HEK293 (cell line): ENCODE results near the gene TM4SF5.

Experiments used
- BCL11B ChIP-seq: fragments of 450-650 bp; formaldehyde crosslinking; IDR thresholded peaks from 2 replicates; pipeline ENCODE4 v1.5.1; 2016; ENCODE audit warnings: low read depth, missing biosample characterization, missing genetic modification characterization
- GLI2 ChIP-seq: fragments of 450-650 bp; formaldehyde crosslinking; IDR thresholded peaks from 2 replicates; pipeline ENCODE4; 2017; ENCODE audit warnings: missing biosample characterization, missing genetic modification characterization, low read depth, borderline replicate concordance
- GLIS2 ChIP-seq: fragments of 450-650 bp; formaldehyde crosslinking; IDR thresholded peaks from 2 replicates; pipeline ENCODE4 v1.5.1; 2016; ENCODE audit warnings: missing biosample characterization, missing genetic modification characterization
- KLF16 ChIP-seq: fragments of 450-650 bp; formaldehyde crosslinking; IDR thresholded peaks from 2 replicates; pipeline ENCODE4 v1.5.1; 2017; ENCODE audit warnings: missing biosample characterization, missing genetic modification characterization
- TRIM28 ChIP-seq: IDR thresholded peaks from 2 replicates; pipeline ENCODE4 v1.6.1; 2011; ENCODE audit warnings: low read length, control low read depth, borderline replicate concordance
- WT1 ChIP-seq: fragments of 450-650 bp; formaldehyde crosslinking; IDR thresholded peaks from 2 replicates; pipeline ENCODE4 v1.5.1; 2016; ENCODE audit warnings: missing biosample characterization, missing genetic modification characterization
- ZBTB17 ChIP-seq: fragments of 450-650 bp; formaldehyde crosslinking; IDR thresholded peaks from 2 replicates; pipeline ENCODE4 v1.5.1; 2016; ENCODE audit warnings: missing biosample characterization, missing genetic modification characterization
- ZBTB48 ChIP-seq: fragments of 450-650 bp; formaldehyde crosslinking; IDR thresholded peaks from 2 replicates; pipeline ENCODE4 v1.5.1; 2016; ENCODE audit warnings: missing biosample characterization, missing genetic modification characterization
- ZBTB7A ChIP-seq: fragments of 450-650 bp; formaldehyde crosslinking; IDR thresholded peaks from 2 replicates; pipeline ENCODE4 v1.5.1; 2016; ENCODE audit warnings: low read depth, missing biosample characterization, missing genetic modification characterization
- ZFP3 ChIP-seq: fragments of 450-650 bp; formaldehyde crosslinking; IDR thresholded peaks from 2 replicates; pipeline ENCODE4 v1.5.1; 2016; ENCODE audit warnings: low read depth, missing biosample characterization, missing genetic modification characterization
- ZNF10 ChIP-seq: fragments of 450-650 bp; formaldehyde crosslinking; IDR thresholded peaks from 2 replicates; pipeline ENCODE4 v1.5.1; 2017; ENCODE audit warnings: missing biosample characterization, missing genetic modification characterization
- ZNF133 ChIP-seq: fragments of 450-650 bp; formaldehyde crosslinking; IDR thresholded peaks from 2 replicates; pipeline ENCODE4 v1.5.1; 2016; ENCODE audit warnings: missing biosample characterization, missing genetic modification characterization
- ZNF155 ChIP-seq: fragments of 450-650 bp; formaldehyde crosslinking; IDR thresholded peaks from 2 replicates; pipeline ENCODE4 v1.5.1; 2016; ENCODE audit warnings: missing biosample characterization, missing genetic modification characterization
- ZNF16 ChIP-seq: fragments of 450-650 bp; formaldehyde crosslinking; IDR thresholded peaks from 2 replicates; pipeline ENCODE4 v1.5.1; 2016; ENCODE audit warnings: low read depth, missing biosample characterization, missing genetic modification characterization
- ZNF169 ChIP-seq: fragments of 450-650 bp; formaldehyde crosslinking; IDR thresholded peaks from 2 replicates; pipeline ENCODE4 v1.5.1; 2016; ENCODE audit warnings: missing biosample characterization, missing genetic modification characterization
- ZNF175 ChIP-seq: fragments of 450-650 bp; formaldehyde crosslinking; IDR thresholded peaks from 2 replicates; pipeline ENCODE4 v1.5.1; 2016; ENCODE audit warnings: missing biosample characterization, missing genetic modification characterization
- ZNF2 ChIP-seq: fragments of 450-650 bp; formaldehyde crosslinking; IDR thresholded peaks from 2 replicates; pipeline ENCODE4 v1.5.1; 2016; ENCODE audit warnings: missing biosample characterization, missing genetic modification characterization
- ZNF221 ChIP-seq: fragments of 450-650 bp; formaldehyde crosslinking; IDR thresholded peaks from 2 replicates; pipeline ENCODE4 v1.5.1; 2017; ENCODE audit warnings: missing biosample characterization, missing genetic modification characterization, borderline replicate concordance
- ZNF239 ChIP-seq: fragments of 450-650 bp; formaldehyde crosslinking; IDR thresholded peaks from 2 replicates; pipeline ENCODE4 v1.5.1; 2016; ENCODE audit warnings: missing biosample characterization, missing genetic modification characterization
- ZNF248 ChIP-seq: fragments of 450-650 bp; formaldehyde crosslinking; IDR thresholded peaks from 2 replicates; pipeline ENCODE4 v1.5.1; 2017; ENCODE audit warnings: missing biosample characterization, missing genetic modification characterization
- ZNF324 ChIP-seq: fragments of 450-650 bp; formaldehyde crosslinking; IDR thresholded peaks from 2 replicates; pipeline ENCODE4 v1.5.1; 2016; ENCODE audit warnings: missing biosample characterization, missing genetic modification characterization
- ZNF354C ChIP-seq: fragments of 450-650 bp; formaldehyde crosslinking; IDR thresholded peaks from 2 replicates; pipeline ENCODE4 v1.5.1; 2016; ENCODE audit warnings: missing biosample characterization, missing genetic modification characterization, low read depth, borderline replicate concordance
- ZNF433 ChIP-seq: fragments of 450-650 bp; formaldehyde crosslinking; IDR thresholded peaks from 2 replicates; pipeline ENCODE4 v1.5.1; 2016; ENCODE audit warnings: missing biosample characterization, missing genetic modification characterization, low read depth
- ZNF48 ChIP-seq: fragments of 450-650 bp; formaldehyde crosslinking; IDR thresholded peaks from 2 replicates; pipeline ENCODE4 v1.5.1; 2016; ENCODE audit warnings: missing biosample characterization, missing genetic modification characterization
- ZNF548 ChIP-seq: fragments of 450-650 bp; formaldehyde crosslinking; IDR thresholded peaks from 2 replicates; pipeline ENCODE4 v1.5.1; 2016; ENCODE audit warnings: missing biosample characterization, missing genetic modification characterization
- ZNF560 ChIP-seq: fragments of 450-650 bp; formaldehyde crosslinking; IDR thresholded peaks from 2 replicates; pipeline ENCODE4 v1.5.1; 2017; ENCODE audit warnings: missing biosample characterization, missing genetic modification characterization, borderline replicate concordance
- ZNF626 ChIP-seq: fragments of 450-650 bp; sonication (Bioruptor Pico); formaldehyde crosslinking; IDR thresholded peaks from 2 replicates; pipeline ENCODE4 v1.5.1; 2018; ENCODE audit warnings: missing biosample characterization, missing genetic modification characterization, inconsistent platforms
- ZNF654 ChIP-seq: fragments of 450-650 bp; formaldehyde crosslinking; IDR thresholded peaks from 2 replicates; pipeline ENCODE4 v1.5.1; 2016; ENCODE audit warnings: low read depth, missing biosample characterization, missing genetic modification characterization
- ZNF701 ChIP-seq: fragments of 450-650 bp; formaldehyde crosslinking; IDR thresholded peaks from 2 replicates; pipeline ENCODE4 v1.5.1; 2016; ENCODE audit warnings: missing biosample characterization, missing genetic modification characterization
- ZSCAN23 ChIP-seq: fragments of 450-650 bp; formaldehyde crosslinking; IDR thresholded peaks from 2 replicates; pipeline ENCODE4 v1.5.1; 2016; ENCODE audit warnings: missing biosample characterization, missing genetic modification characterization
- TF ChIP-seq, protein P1 (sequence below): fragments of 450-650 bp; formaldehyde crosslinking; IDR thresholded peaks from 2 replicates; pipeline ENCODE4 v1.5.1; 2017; ENCODE audit warnings: missing biosample characterization, missing genetic modification characterization
- TF ChIP-seq, protein P2 (sequence below): fragments of 450-650 bp; formaldehyde crosslinking; IDR thresholded peaks from 2 replicates; pipeline ENCODE4 v1.5.1; 2016; ENCODE audit warnings: missing biosample characterization, missing genetic modification characterization
- TF ChIP-seq, protein P3 (sequence below): fragments of 450-650 bp; formaldehyde crosslinking; IDR thresholded peaks from 2 replicates; pipeline ENCODE4 v1.5.1; 2017; ENCODE audit warnings: missing biosample characterization, missing genetic modification characterization
- TF ChIP-seq, protein P4 (sequence below): fragments of 450-650 bp; formaldehyde crosslinking; optimal IDR thresholded peaks from 2 replicates; pipeline ENCODE3; 2016; ENCODE audit warnings: missing biosample characterization, mild to moderate bottlenecking, missing genetic modification characterization
- TF ChIP-seq, protein P5 (sequence below): fragments of 450-650 bp; formaldehyde crosslinking; IDR thresholded peaks from 2 replicates; pipeline ENCODE4 v1.5.1; 2016; ENCODE audit warnings: missing biosample characterization, missing genetic modification characterization

TM4SF5 gene

DNA sequence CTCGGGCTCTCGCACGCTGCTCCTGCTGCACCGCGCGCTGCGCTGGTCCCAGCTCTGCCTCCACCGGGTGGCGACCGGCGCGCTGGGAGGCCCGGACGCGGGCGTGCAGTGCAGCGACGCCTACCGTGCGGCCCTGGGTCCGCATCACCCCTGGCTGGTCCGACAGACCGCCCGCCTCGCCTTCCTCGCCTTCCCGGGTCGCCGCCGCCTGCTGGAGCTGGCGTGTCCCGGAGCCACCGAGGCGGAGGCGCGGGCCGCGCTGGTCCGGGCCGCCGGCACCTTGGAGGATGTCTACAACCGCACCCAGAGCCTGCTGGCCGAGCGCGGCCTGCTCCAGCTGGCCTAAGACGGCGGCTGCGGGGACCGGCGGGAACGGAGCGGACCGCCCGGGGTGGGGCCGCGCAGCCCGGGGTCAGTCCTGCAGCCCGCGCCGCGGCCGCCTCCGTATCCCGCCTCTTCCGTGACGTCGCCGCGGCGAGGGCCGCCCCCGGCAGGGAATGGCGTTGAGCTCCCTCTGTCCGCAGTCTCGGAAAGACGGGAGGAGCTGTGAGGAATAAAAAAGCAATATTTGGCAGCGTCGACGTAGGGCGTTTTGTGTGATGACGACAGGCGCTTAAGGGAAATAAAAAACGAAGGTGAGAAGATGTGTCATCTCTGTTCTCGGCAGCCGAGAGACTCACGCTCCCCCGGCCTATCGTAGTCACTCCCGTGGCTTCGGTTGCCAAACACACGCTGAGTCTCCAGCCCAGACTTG lies 18.4 kb downstream of the TM4SF5 start (continued):
- 0 out of 2 replicates have a peak, but pooled peaks have one; percentile 77 for TF ChIP-seq GLIS2 (tag by site-specific recombination)
- TF ChIP-seq ZNF560 (tag by site-specific recombination) = no peak
- no peak for TF ChIP-seq ZBTB17 (tag by site-specific recombination)
- no peak for TF ChIP-seq BCL11B (tag by site-specific recombination)
- no peak for TF ChIP-seq ZNF175
- TF ChIP-seq ZNF433 = no peak
- TF ChIP-seq ZNF169 (tag by site-specific recombination) = no peak
- no peak for TF ChIP-seq ZNF239
- no peak for TF ChIP-seq ZNF2 (tag by site-specific recombination)
- TF ChIP-seq ZBTB48 (tag by site-specific recombination) = no peak
- no peak for TF ChIP-seq ZNF354C (tag by site-specific recombination)
- no peak for TF ChIP-seq ZNF548
- TF ChIP-seq, protein P1, sequence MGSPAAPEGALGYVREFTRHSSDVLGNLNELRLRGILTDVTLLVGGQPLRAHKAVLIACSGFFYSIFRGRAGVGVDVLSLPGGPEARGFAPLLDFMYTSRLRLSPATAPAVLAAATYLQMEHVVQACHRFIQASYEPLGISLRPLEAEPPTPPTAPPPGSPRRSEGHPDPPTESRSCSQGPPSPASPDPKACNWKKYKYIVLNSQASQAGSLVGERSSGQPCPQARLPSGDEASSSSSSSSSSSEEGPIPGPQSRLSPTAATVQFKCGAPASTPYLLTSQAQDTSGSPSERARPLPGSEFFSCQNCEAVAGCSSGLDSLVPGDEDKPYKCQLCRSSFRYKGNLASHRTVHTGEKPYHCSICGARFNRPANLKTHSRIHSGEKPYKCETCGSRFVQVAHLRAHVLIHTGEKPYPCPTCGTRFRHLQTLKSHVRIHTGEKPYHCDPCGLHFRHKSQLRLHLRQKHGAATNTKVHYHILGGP = no peak
- TF ChIP-seq ZNF701 = no peak
- no peak for TF ChIP-seq GLI2 (tag by site-specific recombination)
- no peak for TF ChIP-seq ZNF16
- TF ChIP-seq ZNF10 (tag by site-specific recombination) = peak; percentile 39
- no peak for TF ChIP-seq ZNF48 (tag by site-specific recombination)
- TF ChIP-seq ZNF155 (tag by site-specific recombination) = no peak
- TF ChIP-seq, protein P2, sequence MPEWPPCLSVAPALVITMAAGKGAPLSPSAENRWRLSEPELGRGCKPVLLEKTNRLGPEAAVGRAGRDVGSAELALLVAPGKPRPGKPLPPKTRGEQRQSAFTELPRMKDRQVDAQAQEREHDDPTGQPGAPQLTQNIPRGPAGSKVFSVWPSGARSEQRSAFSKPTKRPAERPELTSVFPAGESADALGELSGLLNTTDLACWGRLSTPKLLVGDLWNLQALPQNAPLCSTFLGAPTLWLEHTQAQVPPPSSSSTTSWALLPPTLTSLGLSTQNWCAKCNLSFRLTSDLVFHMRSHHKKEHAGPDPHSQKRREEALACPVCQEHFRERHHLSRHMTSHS (tag by site-specific recombination) = no peak
- TF ChIP-seq WT1 (tag by site-specific recombination) = no peak
- TF ChIP-seq, protein P3, sequence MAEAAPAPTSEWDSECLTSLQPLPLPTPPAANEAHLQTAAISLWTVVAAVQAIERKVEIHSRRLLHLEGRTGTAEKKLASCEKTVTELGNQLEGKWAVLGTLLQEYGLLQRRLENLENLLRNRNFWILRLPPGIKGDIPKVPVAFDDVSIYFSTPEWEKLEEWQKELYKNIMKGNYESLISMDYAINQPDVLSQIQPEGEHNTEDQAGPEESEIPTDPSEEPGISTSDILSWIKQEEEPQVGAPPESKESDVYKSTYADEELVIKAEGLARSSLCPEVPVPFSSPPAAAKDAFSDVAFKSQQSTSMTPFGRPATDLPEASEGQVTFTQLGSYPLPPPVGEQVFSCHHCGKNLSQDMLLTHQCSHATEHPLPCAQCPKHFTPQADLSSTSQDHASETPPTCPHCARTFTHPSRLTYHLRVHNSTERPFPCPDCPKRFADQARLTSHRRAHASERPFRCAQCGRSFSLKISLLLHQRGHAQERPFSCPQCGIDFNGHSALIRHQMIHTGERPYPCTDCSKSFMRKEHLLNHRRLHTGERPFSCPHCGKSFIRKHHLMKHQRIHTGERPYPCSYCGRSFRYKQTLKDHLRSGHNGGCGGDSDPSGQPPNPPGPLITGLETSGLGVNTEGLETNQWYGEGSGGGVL (tag by site-specific recombination) = no peak
- no peak for TF ChIP-seq ZSCAN23
- TF ChIP-seq, protein P4, sequence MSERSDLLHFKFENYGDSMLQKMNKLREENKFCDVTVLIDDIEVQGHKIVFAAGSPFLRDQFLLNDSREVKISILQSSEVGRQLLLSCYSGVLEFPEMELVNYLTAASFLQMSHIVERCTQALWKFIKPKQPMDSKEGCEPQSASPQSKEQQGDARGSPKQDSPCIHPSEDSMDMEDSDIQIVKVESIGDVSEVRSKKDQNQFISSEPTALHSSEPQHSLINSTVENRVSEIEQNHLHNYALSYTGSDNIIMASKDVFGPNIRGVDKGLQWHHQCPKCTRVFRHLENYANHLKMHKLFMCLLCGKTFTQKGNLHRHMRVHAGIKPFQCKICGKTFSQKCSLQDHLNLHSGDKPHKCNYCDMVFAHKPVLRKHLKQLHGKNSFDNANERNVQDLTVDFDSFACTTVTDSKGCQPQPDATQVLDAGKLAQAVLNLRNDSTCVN (tag by site-specific recombination) = peak; percentile 87
- no peak; the same call in 1 of the 2 replicates for TF ChIP-seq ZNF626 (tag by site-specific recombination)
- no peak for TF ChIP-seq TRIM28
- no peak for TF ChIP-seq ZBTB7A (tag by site-specific recombination)
- no peak for TF ChIP-seq ZNF248 (tag by site-specific recombination)
- no peak for TF ChIP-seq ZNF133 (tag by site-specific recombination)
- TF ChIP-seq ZNF221 (tag by site-specific recombination) = no peak
- TF ChIP-seq ZNF324 (tag by site-specific recombination) = no peak
- TF ChIP-seq ZNF654 (tag by site-specific recombination) = no peak
- TF ChIP-seq ZFP3 (tag by site-specific recombination) = no peak
- TF ChIP-seq KLF16 = no peak
- TF ChIP-seq, protein P5, sequence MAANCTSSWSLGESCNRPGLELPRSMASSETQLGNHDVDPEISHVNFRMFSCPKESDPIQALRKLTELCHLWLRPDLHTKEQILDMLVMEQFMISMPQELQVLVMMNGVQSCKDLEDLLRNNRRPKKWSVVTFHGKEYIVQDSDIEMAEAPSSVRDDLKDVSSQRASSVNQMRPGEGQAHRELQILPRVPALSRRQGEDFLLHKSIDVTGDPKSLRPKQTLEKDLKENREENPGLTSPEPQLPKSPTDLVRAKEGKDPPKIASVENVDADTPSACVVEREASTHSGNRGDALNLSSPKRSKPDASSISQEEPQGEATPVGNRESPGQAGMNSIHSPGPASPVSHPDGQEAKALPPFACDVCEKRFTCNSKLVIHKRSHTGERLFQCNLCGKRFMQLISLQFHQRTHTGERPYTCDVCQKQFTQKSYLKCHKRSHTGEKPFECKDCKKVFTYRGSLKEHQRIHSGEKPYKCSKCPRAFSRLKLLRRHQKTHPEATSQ (tag by site-specific recombination) = no peak; the same call in 1 of the 2 replicates
